ENCODE data around the gene GASK1A.
"Not testable (repeated sequence)": the region's sequence is repeated elsewhere in the genome, so short reads cannot be mapped to it uniquely, and the experiment has no call there.

GASK1A gene

DNA sequence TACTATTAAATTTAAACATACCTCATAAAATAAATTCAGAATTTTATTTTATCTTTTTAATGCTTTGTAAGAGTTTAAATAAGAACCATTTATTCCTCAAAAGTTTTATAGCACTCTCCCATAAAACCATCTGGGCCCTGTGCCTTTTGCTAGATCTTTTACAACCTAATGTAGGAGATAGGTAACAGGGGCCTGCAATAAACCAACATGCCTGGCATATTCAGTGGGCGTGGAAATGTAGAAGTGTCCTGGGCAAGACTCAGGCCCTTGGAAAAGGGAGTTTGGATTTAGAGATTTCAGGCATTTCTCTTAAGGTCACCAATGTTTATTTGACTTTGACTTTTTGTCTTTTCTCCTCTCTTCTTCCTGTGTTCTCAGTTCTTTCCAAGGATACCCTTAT is 80.3 kb downstream of the GASK1A start:
- H3K4me3 ChIP-seq (ENCODE audit: low read depth, low read length), result no peak overlapping the region

DNA sequence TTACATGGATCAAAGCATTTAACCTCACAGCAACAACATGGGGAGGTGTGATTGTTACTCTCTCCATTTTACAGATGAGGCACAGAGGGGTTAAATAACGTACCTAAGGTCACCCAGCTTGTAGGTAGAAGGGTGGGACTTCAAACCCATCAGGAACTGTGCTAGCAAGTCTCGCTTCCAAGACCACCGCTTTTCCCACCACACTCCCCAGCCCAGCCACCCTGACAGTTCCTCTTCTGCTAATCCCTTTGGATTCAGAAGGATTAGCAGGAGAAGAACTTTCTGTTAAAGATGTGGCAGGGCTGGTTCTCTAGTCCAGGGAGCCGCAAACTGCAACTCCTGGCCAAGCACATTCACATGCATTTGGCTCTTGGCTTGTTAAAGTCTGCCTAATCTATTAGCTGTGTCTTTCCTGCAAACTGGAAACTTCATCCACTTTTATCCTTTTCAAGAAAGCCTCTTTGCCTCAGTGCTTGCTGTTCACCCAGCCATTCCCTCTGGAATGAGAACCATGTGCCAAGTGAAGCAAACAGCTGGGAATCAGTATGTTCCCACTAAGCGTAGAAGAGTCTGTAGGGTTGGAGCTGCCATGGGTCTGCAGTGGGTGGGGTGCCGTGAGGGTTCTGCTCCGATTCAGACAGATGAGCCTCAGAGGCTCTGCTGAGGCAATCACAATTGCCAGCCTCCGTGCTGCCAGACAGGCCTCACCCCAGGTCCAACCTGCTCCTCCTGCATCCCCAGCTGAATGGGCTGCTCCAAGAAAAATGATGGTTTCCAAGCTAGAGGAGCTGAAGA is 82.2 kb downstream of the GASK1A start:
- H3K4me3 ChIP-seq (ENCODE audit: low read depth, low read length), result no peak overlapping the region

GRCh38 chr3:43062040-43062563 is 83.0 kb downstream of the GASK1A start:
- H3K4me3 ChIP-seq (ENCODE audit: low read depth, low read length), result no peak overlapping the region

GRCh38 chr3:43062564-43063040 is 83.5 kb downstream of the GASK1A start:
- H3K4me3 ChIP-seq (ENCODE audit: low read depth, low read length), result no peak overlapping the region

DNA sequence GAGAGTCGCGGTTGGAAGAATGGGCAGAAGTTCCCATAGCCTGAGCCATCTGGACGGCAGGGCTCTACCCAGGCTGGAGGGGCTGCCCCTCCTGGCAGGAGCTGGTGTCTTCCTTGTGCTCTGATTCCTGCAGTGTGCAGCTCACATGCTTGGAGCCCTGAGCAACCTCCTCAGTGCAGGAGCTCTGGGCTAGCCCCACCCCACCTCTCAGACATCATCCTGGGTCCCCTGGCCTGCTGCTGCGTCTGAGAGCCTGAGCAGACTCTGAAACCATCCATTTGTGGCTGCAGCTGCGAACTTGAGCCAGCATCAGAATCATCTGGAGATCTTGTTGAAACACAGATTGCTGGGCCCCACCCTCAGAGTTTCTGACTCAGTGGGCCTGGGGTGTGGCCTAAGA is 84.0 kb downstream of the GASK1A start:
- H3K4me3 ChIP-seq (ENCODE audit: low read depth, low read length), result no peak overlapping the region

- not testable (repeated sequence) for H3K4me3 ChIP-seq (ENCODE audit: low read depth, low read length)
These were observed 91.6 kb downstream of the GASK1A start for GRCh38 chr3:43070670-43071069.

- no peak overlapping the region for H3K4me3 ChIP-seq (ENCODE audit: low read depth, low read length)
These were observed 92.3 kb downstream of the GASK1A start for GRCh38 chr3:43071313-43071893.

- no peak overlapping the region for H3K4me3 ChIP-seq (ENCODE audit: low read depth, low read length)
These were observed 93.2 kb downstream of the GASK1A start for GRCh38 chr3:43072361-43072760.

- H3K4me3 ChIP-seq (ENCODE audit: low read depth, low read length), result no peak overlapping the region
These were observed 94.2 kb downstream of the GASK1A start for GRCh38 chr3:43073116-43073835.

GRCh38 chr3:43073836-43074220 is 94.7 kb downstream of the GASK1A start:
- no peak overlapping the region for H3K4me3 ChIP-seq (ENCODE audit: low read depth, low read length)

DNA sequence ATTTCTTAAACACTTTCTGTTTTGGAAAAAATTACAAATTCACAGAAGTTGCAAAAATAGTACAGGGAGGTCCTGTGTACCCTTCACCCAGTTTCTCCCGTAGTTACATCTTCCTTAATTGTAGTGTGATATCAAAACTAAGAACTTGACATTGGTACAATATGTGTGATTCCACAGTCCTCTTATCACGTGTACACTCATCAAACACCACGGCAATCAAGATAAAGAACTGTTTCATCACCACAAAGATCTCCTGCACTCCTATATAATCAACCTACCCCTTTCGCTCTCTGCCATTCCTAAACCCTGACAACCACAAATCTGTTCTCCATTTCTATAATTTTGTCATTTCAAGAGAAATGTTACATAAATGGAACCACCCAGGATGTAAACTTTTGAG is 95.4 kb downstream of the GASK1A start:
- no peak overlapping the region for H3K4me3 ChIP-seq (ENCODE audit: low read depth, low read length)

DNA sequence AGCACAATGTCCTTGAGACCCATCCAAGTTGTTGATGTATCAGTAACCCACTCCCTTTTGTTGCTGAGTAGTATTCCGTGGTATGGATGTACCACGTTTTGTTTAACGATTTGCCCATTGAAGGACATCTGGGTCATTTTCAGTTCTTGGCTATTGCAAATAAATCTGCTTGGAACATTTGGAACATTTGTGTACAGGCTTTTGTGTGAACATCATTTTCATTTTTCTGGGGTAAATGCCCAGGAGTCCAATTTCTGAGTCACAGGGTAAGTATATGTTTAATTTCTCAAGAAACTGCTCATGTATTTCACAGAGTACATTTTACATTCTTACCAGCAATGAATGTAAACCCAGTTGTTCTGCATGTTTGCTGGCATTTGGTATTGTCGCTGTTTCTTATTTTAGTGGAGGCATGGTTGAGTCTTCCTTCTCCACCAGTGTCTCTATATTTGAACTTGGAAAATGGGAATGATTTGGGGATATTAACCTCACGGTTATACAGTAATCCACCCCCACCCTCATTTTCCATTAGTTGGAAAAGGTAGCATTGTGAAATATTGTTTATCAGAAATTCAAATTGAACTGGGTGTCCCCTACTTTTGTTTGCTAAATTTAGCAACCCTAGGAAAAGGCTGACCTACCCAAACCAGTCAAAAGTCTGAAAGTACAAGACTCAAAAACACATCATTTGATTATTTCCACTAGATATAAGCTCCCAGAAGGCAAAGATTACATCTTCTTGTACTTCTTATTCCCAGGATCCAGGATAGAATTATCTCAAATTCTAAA is 96.0 kb downstream of the GASK1A start:
- H3K4me3 ChIP-seq (ENCODE audit: low read depth, low read length), result no peak overlapping the region

DNA sequence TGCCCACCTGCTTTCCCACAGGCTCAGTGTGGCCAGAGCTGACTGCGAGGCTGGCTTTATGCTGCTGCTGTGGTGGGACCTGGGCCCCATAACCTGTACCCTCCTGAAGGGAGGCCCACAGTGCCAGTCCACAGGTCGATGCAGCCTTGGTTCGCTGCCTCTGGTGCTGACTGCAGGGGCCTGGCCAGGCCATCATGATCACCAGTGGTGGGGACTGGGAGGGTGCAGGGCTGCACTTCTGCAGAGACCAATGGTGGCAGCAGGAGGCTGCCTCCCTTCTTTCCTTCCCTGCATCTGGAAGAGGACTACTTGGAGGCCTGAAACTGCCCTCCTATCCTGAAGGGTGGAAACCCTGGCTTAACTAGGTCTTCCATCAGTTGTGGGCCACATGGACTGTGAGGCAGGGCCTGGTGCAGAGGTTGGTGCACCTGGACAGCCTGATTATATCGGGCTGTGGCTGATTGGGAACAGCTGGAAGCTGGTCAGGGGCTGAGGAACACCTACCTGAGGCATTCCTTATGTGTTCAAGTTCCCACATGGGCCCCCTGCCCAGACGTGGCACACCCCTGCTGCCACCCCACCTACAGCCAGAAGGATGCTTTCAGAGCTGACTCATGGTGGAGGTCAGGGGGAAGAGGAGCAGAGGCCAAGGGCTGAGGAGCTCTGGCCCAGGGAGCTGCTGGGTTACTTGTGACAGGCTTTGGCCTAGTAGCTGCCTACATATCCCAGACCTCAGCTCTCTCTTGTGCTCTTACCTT is 97.0 kb downstream of the GASK1A start:
- no peak overlapping the region for H3K4me3 ChIP-seq (ENCODE audit: low read depth, low read length)

DNA sequence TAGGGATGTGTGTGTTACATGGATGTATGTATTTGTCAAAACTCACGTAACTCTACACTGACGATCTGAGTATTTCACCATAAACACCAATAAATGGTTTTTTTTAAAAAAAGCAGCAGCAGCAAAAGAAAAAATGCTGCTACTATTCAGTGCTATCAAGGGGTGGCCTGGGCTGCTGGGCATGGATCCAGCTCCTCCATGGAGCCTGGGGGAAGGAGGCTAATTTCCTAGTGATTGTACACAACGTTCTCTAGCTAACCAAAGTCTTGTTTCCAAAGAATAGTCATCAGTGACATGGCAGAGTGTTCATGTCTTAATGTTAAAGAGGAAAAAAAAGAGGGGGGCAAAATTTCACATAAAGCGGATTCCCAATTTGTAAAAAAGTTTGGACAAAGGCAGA is 97.7 kb downstream of the GASK1A start:
- no peak overlapping the region for H3K4me3 ChIP-seq (ENCODE audit: low read depth, low read length)

GRCh38 chr3:43077261-43077660 is 98.2 kb downstream of the GASK1A start:
- H3K4me3 ChIP-seq (ENCODE audit: low read depth, low read length), result no peak overlapping the region

- no peak overlapping the region for H3K4me3 ChIP-seq (ENCODE audit: low read depth, low read length)
These were observed 98.6 kb downstream of the GASK1A start for GRCh38 chr3:43077707-43078106.

DNA sequence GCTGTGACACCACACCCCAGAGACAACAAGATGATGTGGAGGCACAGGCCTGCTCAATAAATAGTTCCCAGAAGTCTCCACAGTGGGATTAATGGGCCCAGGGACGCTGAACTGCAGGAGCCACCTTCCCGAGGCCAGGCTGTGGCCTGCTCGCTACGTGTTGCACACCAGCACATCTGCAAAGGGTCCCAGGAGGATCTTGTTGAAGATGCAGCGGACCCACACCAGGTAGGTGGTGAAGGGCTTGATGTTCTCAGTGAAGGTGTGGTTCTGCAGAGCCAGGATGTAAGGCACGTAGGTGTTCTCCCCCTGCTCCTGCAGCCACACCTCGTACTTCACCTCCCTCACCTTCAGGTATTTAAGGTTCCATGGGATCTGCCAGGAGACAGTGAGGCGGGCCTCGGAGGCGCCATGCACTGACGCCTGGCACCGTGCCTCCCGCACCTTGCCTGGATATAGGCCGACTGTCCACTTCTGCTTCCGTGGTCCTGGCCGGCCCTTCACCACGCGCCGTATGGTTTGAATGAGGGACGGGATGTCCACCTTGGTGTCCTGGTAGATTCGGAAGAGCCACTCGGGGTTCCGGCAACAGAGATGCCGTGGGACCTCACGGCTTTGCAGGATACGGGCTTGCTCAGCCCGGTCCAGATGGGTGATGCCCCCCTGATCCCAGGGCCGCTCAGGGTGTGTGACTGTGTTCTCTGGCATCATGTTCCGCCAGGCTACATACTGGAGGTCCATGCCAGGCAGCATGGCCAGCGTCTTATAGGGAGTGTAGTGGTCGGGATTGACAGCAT is 100.6 kb downstream of the GASK1A start:
- no peak overlapping the region for H3K4me3 ChIP-seq (ENCODE audit: low read depth, low read length)

- no peak overlapping the region for H3K4me3 ChIP-seq (ENCODE audit: low read depth, low read length)
These were observed 101.8 kb downstream of the GASK1A start for GRCh38 chr3:43080726-43081568.

DNA sequence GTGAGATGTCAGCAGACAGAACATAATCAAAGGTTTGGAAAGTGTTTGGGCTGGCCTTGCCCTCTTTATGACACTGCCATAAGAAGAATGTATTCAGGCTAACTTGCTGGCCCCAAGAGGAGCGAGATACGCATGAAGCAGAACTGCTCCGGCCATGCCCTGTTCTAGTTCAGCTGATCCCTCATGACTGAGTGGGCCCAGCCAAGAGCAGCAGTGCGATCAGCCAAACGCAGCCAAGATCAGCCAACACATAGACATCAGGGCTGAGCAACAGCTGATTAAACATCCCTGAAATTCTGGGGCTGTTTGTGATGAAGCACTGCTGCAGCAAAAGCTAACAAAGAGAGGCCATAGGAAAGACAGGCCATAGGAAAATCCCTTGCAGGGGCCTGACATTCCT is 102.7 kb downstream of the GASK1A start:
- H3K4me3 ChIP-seq (ENCODE audit: low read depth, low read length), result no peak overlapping the region
